ENCODE results near the gene DNAJC16.
A peak's percentile ranks its signal among the peaks of the same experiment; 100 is the strongest.

Gene DNAJC16

GRCh38 chr1:15540186-15540585 is 13.5 kb downstream of the DNAJC16 start:
- DNase-seq (ENCODE audit: low read depth) = peak; percentile 83

- DNase-seq (ENCODE audit: low read depth) = no peak
These were observed 14.7 kb downstream of the DNAJC16 start for GRCh38 chr1:15541231-15541792.

GRCh38 chr1:15542388-15543250 is 16.0 kb downstream of the DNAJC16 start:
- DNase-seq (ENCODE audit: low read depth) = no peak

- DNase-seq (ENCODE audit: low read depth) = no peak
These were observed 16.6 kb downstream of the DNAJC16 start for GRCh38 chr1:15543251-15543588.

- peak; percentile 96 for DNase-seq (ENCODE audit: low read depth)
These were observed 17.2 kb downstream of the DNAJC16 start for GRCh38 chr1:15543589-15544568.

GRCh38 chr1:15546641-15547040 is 20.0 kb downstream of the DNAJC16 start:
- DNase-seq (ENCODE audit: low read depth) = no peak

GRCh38 chr1:15550573-15550972 is 23.9 kb downstream of the DNAJC16 start:
- no peak for DNase-seq (ENCODE audit: low read depth)

- DNase-seq (ENCODE audit: low read depth) = no peak
These were observed 30.4 kb downstream of the DNAJC16 start for GRCh38 chr1:15557008-15557407.

GRCh38 chr1:15557594-15557993 is 30.9 kb downstream of the DNAJC16 start:
- no peak for DNase-seq (ENCODE audit: low read depth)

GRCh38 chr1:15558516-15558915 is 31.9 kb downstream of the DNAJC16 start:
- DNase-seq (ENCODE audit: low read depth) = no peak

GRCh38 chr1:15559189-15559810 is 32.7 kb downstream of the DNAJC16 start:
- no peak for DNase-seq (ENCODE audit: low read depth)

GRCh38 chr1:15568387-15569073 is 41.9 kb downstream of the DNAJC16 start:
- DNase-seq (ENCODE audit: low read depth) = no peak

- no peak for DNase-seq (ENCODE audit: low read depth)
These were observed 44.2 kb downstream of the DNAJC16 start for GRCh38 chr1:15570861-15571260.

- no peak for DNase-seq (ENCODE audit: low read depth)
These were observed 44.6 kb downstream of the DNAJC16 start for GRCh38 chr1:15571266-15571665.

- DNase-seq (ENCODE audit: low read depth) = peak; percentile 23
These were observed 46.8 kb downstream of the DNAJC16 start for GRCh38 chr1:15573477-15573876.

- DNase-seq (ENCODE audit: low read depth) = no peak
These were observed 48.1 kb downstream of the DNAJC16 start for GRCh38 chr1:15574741-15575140.

- no peak for DNase-seq (ENCODE audit: low read depth)
These were observed 49.0 kb downstream of the DNAJC16 start for GRCh38 chr1:15575549-15576150.

GRCh38 chr1:15577691-15578090 is 51.0 kb downstream of the DNAJC16 start:
- DNase-seq (ENCODE audit: low read depth) = no peak

GRCh38 chr1:15578921-15579682 is 52.5 kb downstream of the DNAJC16 start:
- no peak for DNase-seq (ENCODE audit: low read depth)

GRCh38 chr1:15579683-15580047 is 53.0 kb downstream of the DNAJC16 start:
- DNase-seq (ENCODE audit: low read depth) = no peak
